Adipocyte (in vitro differentiated cells): ENCODE measurements around the gene TTYH3.

Source experiments
- DNase-seq: peaks from one replicate; pipeline ENCODE4 v3.0.0-alpha.2; 2015; ENCODE audit warnings: low read depth
- H3K27me3 ChIP-seq: replicated peaks from 2 replicates; pipeline ENCODE4 v1.7.0; 2013; ENCODE audit warnings: mild to moderate bottlenecking, low read length, moderate library complexity; ENCODE audit not compliant: control insufficient read depth, insufficient read depth
- H3K36me3 ChIP-seq: 2 replicates; pipeline ENCODE4 v1.7.0; 2013; ENCODE audit warnings: low read length, mild to moderate bottlenecking, moderate library complexity; ENCODE audit not compliant: control insufficient read depth, insufficient read depth, severe bottlenecking
- H3K4me1 ChIP-seq: 2 replicates; pipeline ENCODE4 v1.7.0; 2013; ENCODE audit warnings: mild to moderate bottlenecking, low read length, moderate library complexity; ENCODE audit not compliant: control insufficient read depth, insufficient read depth
- H3K4me3 ChIP-seq: 2 replicates; pipeline ENCODE4 v1.7.0; 2013; ENCODE audit warnings: mild to moderate bottlenecking, low read length, moderate library complexity
- H3K9ac ChIP-seq: 2 replicates; pipeline ENCODE4 v1.7.0; 2013; ENCODE audit warnings: mild to moderate bottlenecking, low read length, moderate library complexity
- H3K9me3 ChIP-seq: 2 replicates; pipeline ENCODE4 v1.7.0; 2013; ENCODE audit warnings: mild to moderate bottlenecking, low read length, moderate library complexity; ENCODE audit not compliant: control insufficient read depth

Gene TTYH3

GRCh38 chr7:2611922-2612321 lies 19.9 kb upstream of the TTYH3 start:
- Histone ChIP-seq H3K9ac (no peak overlapping the region), H3K9me3 (no peaks in the 10 kb centered on the region), H3K36me3 (no peaks in the 10 kb centered on the region), H3K4me3 (no peak overlapping the region), H3K27me3 (peaks cover 5% of the 10 kb centered on the region), H3K4me1 (peaks cover 24% of the 10 kb centered on the region)
- no peak for DNase-seq

- no peak for DNase-seq
- peaks cover 23% of the 10 kb centered on the region for H3K4me1 ChIP-seq
- H3K9me3 ChIP-seq, result no peaks in the 10 kb centered on the region
- H3K4me3 ChIP-seq, result no peak overlapping the region
- H3K9ac ChIP-seq, result no peak overlapping the region
- peaks cover 5% of the 10 kb centered on the region for H3K27me3 ChIP-seq
- no peaks in the 10 kb centered on the region for H3K36me3 ChIP-seq
Measured at GRCh38 chr7:2612445-2613097, 19.2 kb upstream of the TTYH3 start.

DNA sequence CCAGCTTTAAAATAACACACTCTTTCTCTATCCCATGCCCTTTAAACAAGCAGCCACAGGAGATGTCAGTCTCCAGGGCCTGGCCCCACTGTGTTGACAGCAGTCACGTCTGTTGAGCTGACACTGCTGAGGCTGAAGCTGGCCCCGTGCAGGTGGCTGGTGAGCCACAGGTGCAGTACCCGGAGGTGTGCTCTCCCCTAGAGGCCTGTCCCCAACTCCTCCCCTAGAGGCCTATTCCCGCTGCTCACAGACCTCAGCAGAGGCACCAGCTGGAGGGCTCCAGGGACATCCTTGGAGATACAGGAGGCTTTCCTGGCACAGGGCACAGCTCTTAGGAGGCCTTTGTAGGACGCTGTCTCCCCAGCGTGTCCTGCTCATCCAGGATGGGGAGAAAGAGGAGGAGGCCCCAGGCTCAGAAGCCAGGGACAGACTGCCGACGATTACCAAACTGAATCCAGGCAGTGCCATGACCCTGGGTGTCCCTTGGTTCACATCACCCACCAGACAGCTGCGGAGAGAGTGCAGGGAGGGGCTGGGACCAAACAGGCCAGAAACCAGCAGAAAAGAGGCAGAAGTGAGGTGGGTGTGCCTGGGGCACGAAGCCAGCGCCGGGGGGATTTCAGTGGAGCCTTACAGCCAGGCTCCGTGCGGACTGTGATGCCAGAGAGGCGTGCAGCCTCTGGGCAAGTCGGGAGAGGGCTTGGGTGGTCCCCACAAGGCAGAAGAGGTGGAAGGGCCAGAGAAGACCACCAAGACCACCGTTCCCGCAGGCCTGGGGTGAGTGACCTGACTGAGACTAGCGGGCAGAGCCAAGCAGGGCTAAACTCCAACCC lies 18.5 kb upstream of the TTYH3 start:
- Histone ChIP-seq H3K4me1 (peaks cover 24% of the 10 kb centered on the region), H3K27me3 (peaks cover 5% of the 10 kb centered on the region), H3K9me3 (no peaks in the 10 kb centered on the region), H3K9ac (peak overlapping the region; percentile 46), H3K36me3 (no peaks in the 10 kb centered on the region), H3K4me3 (peak overlapping the region; percentile 69)
- no peak for DNase-seq

GRCh38 chr7:2613931-2614600 lies 17.7 kb upstream of the TTYH3 start:
- Histone ChIP-seq H3K27me3 (peaks cover 5% of the 10 kb centered on the region), H3K4me3 (peak overlapping the region; percentile 69), H3K4me1 (peaks cover 31% of the 10 kb centered on the region), H3K36me3 (no peaks in the 10 kb centered on the region), H3K9me3 (no peaks in the 10 kb centered on the region), H3K9ac (peak overlapping the region; percentile 46)
- peak; percentile 58 for DNase-seq

DNA sequence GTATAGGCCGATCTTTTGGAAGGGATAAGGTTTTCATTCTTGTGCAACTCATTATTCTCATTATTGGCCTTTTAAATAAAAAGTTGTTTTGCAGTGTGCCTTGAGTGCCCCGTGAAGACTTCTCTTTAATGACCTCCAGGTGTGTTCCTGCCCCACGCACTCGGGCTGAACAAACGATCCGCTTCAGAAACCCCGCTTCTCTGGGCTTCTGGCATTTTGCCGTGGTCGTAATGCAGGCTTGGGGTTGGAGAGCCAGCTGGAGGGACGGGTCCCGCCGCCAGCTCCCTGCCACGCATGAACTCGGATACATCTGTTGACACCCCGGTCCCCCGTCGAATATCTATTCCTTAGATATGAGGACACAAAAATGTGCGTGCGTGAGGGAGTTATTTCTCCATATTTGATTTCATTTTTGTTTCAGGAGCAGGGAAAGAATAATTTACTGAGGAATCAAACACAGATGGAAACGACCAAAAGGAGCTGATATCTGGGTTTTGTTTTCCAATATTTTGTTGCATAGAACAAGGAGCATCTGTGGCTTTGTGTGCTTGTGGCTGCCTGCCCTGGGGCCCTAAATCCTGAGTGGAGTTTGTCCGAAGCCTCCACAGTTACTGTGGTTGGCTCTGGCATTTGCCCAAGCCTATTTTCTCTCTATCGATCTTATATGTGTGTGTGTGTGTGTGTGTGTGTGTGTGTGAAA lies 17.0 kb upstream of the TTYH3 start:
- Histone ChIP-seq H3K36me3 (no peaks in the 10 kb centered on the region), H3K4me3 (peak overlapping the region; percentile 69), H3K9me3 (no peaks in the 10 kb centered on the region), H3K9ac (no peak overlapping the region), H3K27me3 (peaks cover 5% of the 10 kb centered on the region), H3K4me1 (peaks cover 37% of the 10 kb centered on the region)
- DNase-seq, result peak; percentile 41

DNA sequence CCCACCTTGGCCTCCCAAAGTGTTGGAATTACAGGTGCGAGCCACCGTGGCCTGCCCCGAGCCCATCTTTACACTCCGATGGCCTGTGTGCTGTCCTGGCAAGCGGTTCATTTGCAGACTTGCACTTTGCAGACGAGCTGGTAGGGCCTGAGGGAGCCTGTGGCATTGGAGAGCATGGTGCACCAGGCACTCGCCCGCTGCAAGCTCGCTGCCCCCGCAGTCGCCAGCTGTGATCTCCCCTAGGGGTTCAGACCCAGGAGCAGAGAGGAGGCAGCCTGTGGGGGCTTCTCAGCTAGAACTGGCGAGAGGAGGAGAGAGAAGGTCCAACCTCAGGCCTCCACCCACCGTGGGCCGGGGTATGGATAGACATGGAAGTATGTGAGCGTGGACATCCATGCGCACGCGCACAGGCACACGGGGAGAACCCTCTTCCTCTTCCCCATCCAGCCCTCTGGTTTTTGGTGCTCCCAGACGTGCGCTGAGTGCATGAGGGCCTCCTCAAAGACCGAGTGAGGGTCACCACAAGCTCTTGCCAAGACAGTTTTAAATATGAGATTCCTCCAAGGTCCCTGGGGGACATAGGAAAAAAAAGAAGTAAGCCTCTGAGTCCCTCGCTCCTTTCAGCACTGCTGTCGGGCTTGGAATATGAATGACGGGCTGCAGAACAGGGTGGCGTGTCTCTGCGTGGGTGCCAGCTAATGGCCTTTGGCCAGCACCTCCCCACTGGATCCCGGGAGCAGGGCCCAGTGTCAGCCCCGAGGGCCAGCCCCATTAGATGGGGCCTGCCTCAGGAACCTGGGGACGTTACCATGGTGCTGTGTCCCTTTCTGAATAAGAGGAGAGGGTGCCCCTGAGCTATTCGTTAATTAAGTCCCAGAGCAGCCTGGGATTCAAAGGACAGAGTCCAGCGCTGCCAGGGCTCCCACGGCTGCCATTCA lies 15.1 kb upstream of the TTYH3 start:
- no peak overlapping the region for H3K4me3 ChIP-seq
- DNase-seq, result no peak
- no peaks in the 10 kb centered on the region for H3K36me3 ChIP-seq
- peaks cover 5% of the 10 kb centered on the region for H3K27me3 ChIP-seq
- H3K9ac ChIP-seq, result no peak overlapping the region
- H3K4me1 ChIP-seq, result peaks cover 45% of the 10 kb centered on the region
- H3K9me3 ChIP-seq, result no peaks in the 10 kb centered on the region

DNA sequence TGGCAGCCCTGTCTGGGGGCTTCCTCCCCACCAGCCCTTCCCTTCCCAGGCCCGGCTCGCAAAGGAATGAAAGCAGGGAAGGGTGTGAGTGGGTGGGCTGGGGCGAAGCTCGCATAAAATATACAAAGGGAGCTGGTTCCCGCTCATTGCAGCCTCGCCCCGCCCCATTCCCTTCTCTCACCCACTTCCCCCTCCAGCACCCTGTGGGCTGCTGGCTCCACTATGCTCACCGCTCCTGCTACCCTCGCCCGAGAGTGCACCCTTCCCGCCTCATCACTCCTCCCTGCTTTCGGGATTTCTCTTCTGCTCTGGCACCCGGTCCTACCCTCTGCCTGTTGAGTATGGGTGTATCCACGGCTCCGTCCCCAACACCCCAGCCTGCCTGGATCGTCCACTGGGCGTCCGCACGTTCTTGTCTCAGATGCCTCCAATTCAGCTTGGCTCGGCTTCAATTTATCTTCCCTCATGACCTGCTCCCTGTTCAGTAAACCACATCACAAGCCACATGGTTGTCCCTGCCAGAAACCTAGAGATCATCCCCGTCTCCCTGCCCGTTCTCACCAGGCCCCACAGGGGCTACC lies 14.4 kb upstream of the TTYH3 start:
- no peak for DNase-seq
- Histone ChIP-seq H3K4me3 (no peak overlapping the region), H3K27me3 (peaks cover 5% of the 10 kb centered on the region), H3K36me3 (no peaks in the 10 kb centered on the region), H3K4me1 (peaks cover 48% of the 10 kb centered on the region), H3K9me3 (no peaks in the 10 kb centered on the region), H3K9ac (no peak overlapping the region)

GRCh38 chr7:2619116-2619515 lies 12.7 kb upstream of the TTYH3 start:
- H3K27me3 ChIP-seq, result peaks cover 5% of the 10 kb centered on the region
- DNase-seq, result no peak
- peaks cover 34% of the 10 kb centered on the region for H3K4me1 ChIP-seq

GRCh38 chr7:2621061-2621828 lies 10.5 kb upstream of the TTYH3 start:
- peaks cover 25% of the 10 kb centered on the region for H3K4me1 ChIP-seq

More at GRCh38 chr7:2619116-2619515, 12.7 kb upstream of the TTYH3 start:
- H3K36me3 ChIP-seq, result no peaks in the 10 kb centered on the region
- no peaks in the 10 kb centered on the region for H3K9me3 ChIP-seq
- no peak overlapping the region for H3K9ac ChIP-seq
- peak overlapping the region; percentile 39 for H3K4me3 ChIP-seq

More at GRCh38 chr7:2621061-2621828, 10.5 kb upstream of the TTYH3 start:
- peak; percentile 65 for DNase-seq
- Histone ChIP-seq H3K9me3 (no peaks in the 10 kb centered on the region), H3K9ac (no peak overlapping the region), H3K27me3 (peaks cover 5% of the 10 kb centered on the region), H3K4me3 (no peak overlapping the region), H3K36me3 (no peaks in the 10 kb centered on the region)
